ENCODE results near the gene VWA1. TPM values are rescaled to one million over a fixed set of nuclear protein-coding genes. Genes with fewer than 3 reads are reported as not detected.

VWA1 gene
- total and polyA plus RNA-seq, 2 of the 4 experiments (the other 2 are of a cell fraction), result 1.1 to 6.1 TPM

DNA sequence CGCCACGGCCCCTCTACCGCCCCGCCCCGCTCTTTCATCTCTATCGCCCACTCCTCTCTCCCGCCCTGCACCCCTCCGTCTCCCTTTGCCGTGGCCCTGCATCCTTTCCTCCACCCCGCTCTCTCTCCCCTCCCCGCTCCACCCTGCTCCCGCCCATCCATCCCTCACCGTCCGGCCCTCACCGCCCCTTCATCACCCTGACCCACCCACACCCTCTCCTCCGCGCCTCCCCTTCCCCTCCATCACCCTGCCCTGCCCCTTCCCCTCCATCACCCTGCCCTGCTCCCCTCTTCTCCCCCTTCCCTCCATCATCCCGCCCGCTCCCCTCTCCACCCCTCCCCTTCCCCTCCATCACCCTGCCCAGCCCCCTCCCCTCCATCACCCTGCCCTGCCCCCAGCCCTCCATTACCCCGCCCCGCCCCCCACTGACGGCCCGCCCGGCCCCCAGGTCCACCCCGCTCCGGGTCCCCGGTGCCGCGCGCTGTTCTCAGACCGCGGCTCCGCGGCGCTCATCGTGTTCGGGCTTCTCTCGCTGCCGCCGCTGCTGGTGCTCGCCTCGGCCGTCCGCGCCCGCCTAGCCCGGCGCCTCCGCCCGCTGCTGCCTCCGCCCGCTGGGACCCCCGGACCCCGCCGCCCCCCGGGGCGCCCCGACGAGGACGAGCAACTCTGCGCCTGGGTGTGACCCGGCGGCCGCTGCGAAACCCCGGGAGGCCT is 8.2 kb upstream of the VWA1 start:
- Histone ChIP-seq H3K14ac (replicated peaks; ENCODE audit: low read depth, low read length) (no peak overlapping the region), H3K79me1 (ENCODE audit: low read depth in 1 of 2, low read length in 2 of 2) (no peaks in the 10 kb centered on the region), H3K4ac (ENCODE audit: low read depth, low read length) (no peak overlapping the region), H3K4me3 (ENCODE audit: insufficient read depth, low read depth, low read length) (peak overlapping the region; percentile 58), H3K9me1 (ENCODE audit: insufficient read depth, low read length) (no peaks in the 10 kb centered on the region), H3K4me1 (ENCODE audit: control insufficient read depth, insufficient read depth, low read length) (peaks cover 19% of the 10 kb centered on the region), H3K9me3 (ENCODE audit: control insufficient read depth, insufficient read depth, low read length) (no peaks in the 10 kb centered on the region), H4K8ac (ENCODE audit: low read depth in 2 of 2, low read length in 2 of 2) (no peak overlapping the region), H4K91ac (ENCODE audit: insufficient read depth, low read depth, low read length) (no peak overlapping the region), H3K18ac (ENCODE audit: low read depth, low read length) (no peak overlapping the region), H2AK9ac (replicated peaks; ENCODE audit: low read depth, low read length, poor library complexity) (no peak overlapping the region), H2BK5ac (ENCODE audit: low read depth, low read length, poor library complexity, severe bottlenecking) (peak overlapping the region; percentile 22), H3K9ac (ENCODE audit: low read depth, low read length) (peak overlapping the region; percentile 78), H3K36me3 (ENCODE audit: control insufficient read depth, insufficient read depth, low read length) (no peaks in the 10 kb centered on the region), H3K4me2 (ENCODE audit: low read depth, low read length) (0 out of 2 replicates have a peak overlapping the region, but pooled peaks have one; percentile 35), H3K56ac (ENCODE audit: extremely low read depth, insufficient read depth, low read length) (no peak overlapping the region), H4K20me1 (ENCODE audit: insufficient read depth, low read length) (no peaks in the 10 kb centered on the region), H2BK15ac (ENCODE audit: low read depth, low read length) (no peak overlapping the region), H2BK20ac (ENCODE audit: low read depth, low read length) (no peak overlapping the region), H4K5ac (ENCODE audit: low read depth, low read length) (no peak overlapping the region), H2BK120ac (ENCODE audit: low read depth, low read length) (no peak overlapping the region), H2AK5ac (ENCODE audit: low read depth, low read length) (no peak overlapping the region), H2AFZ (replicated peaks; ENCODE audit: low read length, poor library complexity) (peak overlapping the region; percentile 85), H3K27me3 (ENCODE audit: control insufficient read depth, insufficient read depth, low read length) (no peaks in the 10 kb centered on the region), H3K23ac (ENCODE audit: low read depth, low read length) (no peak overlapping the region), H3K27ac (ENCODE audit: insufficient read depth, low read length) (no peak overlapping the region; the same call in 1 of the 2 replicates)
- ATAC-seq (ENCODE audit: low read depth) (peak; percentile 22), DNase-seq (no peak)
- intact Hi-C loops (cut with micrococcal nuclease), result no loop called here
- WGBS, 2 experiments (ENCODE audit: extremely low coverage in 2 of 2, insufficient read length in 1 of 2), result 12% methylated on average over 38 of the region's 66 CpGs; no CpG with 5 or more reads in 1 of the 2 experiments
- BruUV-seq (replicated peaks), result no TSS peak
- TF ChIP-seq FOS (IDR thresholded peaks at IDR 0.05; ENCODE audit: low read depth, low read length) (no peak), RFX5 (IDR thresholded peaks at IDR 0.05; ENCODE audit: low read depth, low read length) (no peak), BHLHE40 (IDR thresholded peaks at IDR 0.05; ENCODE audit: low read depth, low read length) (no peak), MXI1 (IDR thresholded peaks at IDR 0.05; ENCODE audit: borderline replicate concordance, low read depth, low read length) (no peak), CHD1 (IDR thresholded peaks at IDR 0.05; ENCODE audit: low read depth, low read length) (no peak), NFE2L2 (IDR thresholded peaks at IDR 0.05; ENCODE audit: low read depth, low read length) (no peak), RAD21 (IDR thresholded peaks at IDR 0.05; ENCODE audit: low read length) (no peak), RCOR1 (IDR thresholded peaks at IDR 0.05; ENCODE audit: insufficient replicate concordance, low read length) (no peak), MAFK (IDR thresholded peaks at IDR 0.05; ENCODE audit: low read depth, low read length) (no peak)
- TF ChIP-seq, protein P1, sequence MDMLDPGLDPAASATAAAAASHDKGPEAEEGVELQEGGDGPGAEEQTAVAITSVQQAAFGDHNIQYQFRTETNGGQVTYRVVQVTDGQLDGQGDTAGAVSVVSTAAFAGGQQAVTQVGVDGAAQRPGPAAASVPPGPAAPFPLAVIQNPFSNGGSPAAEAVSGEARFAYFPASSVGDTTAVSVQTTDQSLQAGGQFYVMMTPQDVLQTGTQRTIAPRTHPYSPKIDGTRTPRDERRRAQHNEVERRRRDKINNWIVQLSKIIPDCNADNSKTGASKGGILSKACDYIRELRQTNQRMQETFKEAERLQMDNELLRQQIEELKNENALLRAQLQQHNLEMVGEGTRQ (IDR thresholded peaks at IDR 0.05; ENCODE audit: low read depth, low read length), result no peak
- POLR2A ChIA-PET (ENCODE audit: unreplicated experiment), result no interaction called here
- in situ Hi-C loops (cut with MboI; ENCODE audit: low sequenced_read_pairs), result no loop called here
- dilution Hi-C loops (cut with HindIII; ENCODE audit: low sequenced_read_pairs, unreplicated experiment), result no loop called here
- CTCF ChIA-PET, result no interaction called here

Data from IMR-90 (cell line).